WTC11 (cell line): ENCODE data around the gene TBC1D22A. TPM values are rescaled to one million over a fixed set of nuclear protein-coding genes. Genes with fewer than 3 reads are reported as not detected.

Source experiments
- ATAC-seq: fragments of 200-7000 bp; cut with Tn5 transposase; 2 replicates; pipeline ENCODE4 v1.10.0; 2021; ENCODE audit warnings: mild to moderate bottlenecking, moderate library complexity
- CTCF ChIA-PET: fragments of 300-600 bp; sonication (Branson Sonifier 250); formaldehyde crosslinking; loops from one replicate; lab custom pipeline; 2021; ENCODE audit warnings: antibody characterized with exemption; lab: Charles Lee
- POLR2A ChIA-PET: fragments of 350-600 bp; sonication (Branson Sonifier 250); formaldehyde crosslinking; loops from one replicate; lab custom pipeline; 2021; ENCODE audit warnings: antibody characterized with exemption; lab: Charles Lee
- DNase-seq: peaks from one replicate; pipeline ENCODE4 v3.0.0; 2021; ENCODE audit warnings: low spot score
- H3K27ac Mint-ChIP-seq: 2 replicates; pipeline ENCODE4 v1.8.0; 2021; ENCODE audit warnings: mixed read lengths
- H3K27me3 Mint-ChIP-seq: 2 replicates; pipeline ENCODE4 v1.8.0; 2021; ENCODE audit warnings: low read depth, mild to moderate bottlenecking, moderate library complexity, mixed read lengths
- H3K36me3 Mint-ChIP-seq: 2 replicates; pipeline ENCODE4 v1.8.0; 2021; ENCODE audit warnings: mixed read lengths
- H3K4me1 Mint-ChIP-seq: 2 replicates; pipeline ENCODE4 v1.8.0; 2022; ENCODE audit warnings: mixed read lengths
- H3K4me3 Mint-ChIP-seq: 2 replicates; pipeline ENCODE4 v1.8.0; 2021; ENCODE audit warnings: mild to moderate bottlenecking, moderate library complexity, mixed read lengths
- H3K9me3 Mint-ChIP-seq: 2 replicates; pipeline ENCODE4 v1.8.0; 2021; ENCODE audit warnings: mixed read lengths
- AR ChIP-seq: fragments of 250-450 bp; sonication (Bioruptor Pico); IDR thresholded peaks from 2 replicates; pipeline ENCODE4 v1.9.0; 2021; ENCODE audit warnings: mild to moderate bottlenecking
- ARID4B ChIP-seq: sonication (generic); formaldehyde crosslinking; IDR thresholded peaks from 2 replicates; pipeline ENCODE4 v1.8.0; 2023; ENCODE audit warnings: missing genetic modification reagents, mild to moderate bottlenecking, borderline replicate concordance
- CREB1 ChIP-seq: sonication (generic); formaldehyde crosslinking; IDR thresholded peaks from 2 replicates; pipeline ENCODE4 v1.8.0; 2023; ENCODE audit warnings: mild to moderate bottlenecking, missing genetic modification reagents
- ELF4 ChIP-seq: sonication (generic); formaldehyde crosslinking; IDR thresholded peaks from 2 replicates; pipeline ENCODE4 v1.8.1; 2022; ENCODE audit warnings: low read depth, mild to moderate bottlenecking, moderate library complexity, missing genetic modification reagents
- FOXP1 ChIP-seq: sonication (generic); formaldehyde crosslinking; IDR thresholded peaks from 2 replicates; pipeline ENCODE4 v1.8.0; 2022; ENCODE audit warnings: missing genetic modification reagents, mild to moderate bottlenecking, moderate library complexity, borderline replicate concordance
- FOXP4 ChIP-seq: sonication (generic); formaldehyde crosslinking; IDR thresholded peaks from 2 replicates; pipeline ENCODE4 v1.8.0; 2022; ENCODE audit warnings: mild to moderate bottlenecking, missing genetic modification reagents
- IRF1 ChIP-seq: sonication (generic); formaldehyde crosslinking; IDR thresholded peaks from 2 replicates; pipeline ENCODE4 v1.8.0; 2023; ENCODE audit warnings: missing genetic modification reagents
- KAT7 ChIP-seq: sonication (generic); formaldehyde crosslinking; IDR thresholded peaks from 2 replicates; pipeline ENCODE4 v1.8.1; 2023; ENCODE audit warnings: missing genetic modification reagents, mild to moderate bottlenecking, borderline replicate concordance
- NR3C1 ChIP-seq: sonication (generic); formaldehyde crosslinking; conservative IDR thresholded peaks from 2 replicates; pipeline ENCODE4 v1.8.1; 2023; ENCODE audit warnings: low read depth, mild to moderate bottlenecking, missing genetic modification reagents
- RELA ChIP-seq: sonication (generic); formaldehyde crosslinking; IDR thresholded peaks from 2 replicates; pipeline ENCODE4 v1.8.1; 2022; ENCODE audit warnings: missing genetic modification reagents, mild to moderate bottlenecking, borderline replicate concordance
- RORB ChIP-seq: fragments of 250-450 bp; sonication (Bioruptor Pico); IDR thresholded peaks from 2 replicates; pipeline ENCODE4 v1.9.0; 2021; ENCODE audit warnings: mild to moderate bottlenecking
- ZBTB21 ChIP-seq: sonication (generic); formaldehyde crosslinking; IDR thresholded peaks from 2 replicates; pipeline ENCODE4 v1.8.1; 2023; ENCODE audit warnings: mild to moderate bottlenecking, missing genetic modification reagents, borderline replicate concordance
- ZMAT4 ChIP-seq: fragments of 250-450 bp; sonication (Bioruptor Pico); IDR thresholded peaks from 2 replicates; pipeline ENCODE4 v1.9.0; 2021; ENCODE audit warnings: mild to moderate bottlenecking
- ZNF317 ChIP-seq: sonication (generic); formaldehyde crosslinking; IDR thresholded peaks from 2 replicates; pipeline ENCODE4 v1.8.1; 2023; ENCODE audit warnings: low read depth, mild to moderate bottlenecking, moderate library complexity, missing genetic modification reagents, borderline replicate concordance
- ZNF416 ChIP-seq: fragments of 250-450 bp; sonication (Bioruptor Pico); IDR thresholded peaks from 2 replicates; pipeline ENCODE4 v1.9.0; 2021; ENCODE audit warnings: mild to moderate bottlenecking, inconsistent platforms
- total RNA-seq: library from RNA; stranded (reverse); gene quantifications from 3 replicates; pipeline ENCODE4 v1.2.3, GENCODE V29; 2021

The TBC1D22A gene
- total RNA-seq, 1 experiment from 2014 or later, result 18.1 TPM

GRCh38 chr22:46954781-46955180, 192.3 kb downstream of the TBC1D22A start (continued):
- TF ChIP-seq ARID4B (CRISPR knock-in tag) (no peak), ZNF416 (CRISPR knock-in tag) (no peak), NR3C1 (CRISPR knock-in tag) (no peak), RELA (CRISPR knock-in tag) (no peak), ZNF317 (CRISPR knock-in tag) (no peak), IRF1 (no peak), FOXP4 (CRISPR knock-in tag) (no peak), AR (CRISPR knock-in tag) (no peak), ZMAT4 (no peak), ZBTB21 (CRISPR knock-in tag) (no peak), KAT7 (CRISPR knock-in tag) (no peak)

GRCh38 chr22:46956498-46957215, 194.2 kb downstream of the TBC1D22A start:
- no peaks in the 10 kb centered on the region for H3K9me3 Mint-ChIP-seq
- no peaks in the 10 kb centered on the region for H3K27me3 Mint-ChIP-seq
- peak overlapping the region; percentile 82; the same call in 1 of the 2 replicates for H3K27ac Mint-ChIP-seq
- ATAC-seq, result no peak
- POLR2A ChIA-PET, result no interaction called here
- TF ChIP-seq CREB1 (CRISPR knock-in tag), result no peak
- no peak for TF ChIP-seq ELF4 (CRISPR knock-in tag)
- no peak for TF ChIP-seq FOXP1 (CRISPR knock-in tag)
- TF ChIP-seq RORB, result no peak
- TF ChIP-seq, all 79 proteins: peak for 0
- no peak overlapping the region for H3K4me3 Mint-ChIP-seq
- no peak for DNase-seq
- CTCF ChIA-PET, result no interaction called here
- peaks cover 31% of the 10 kb centered on the region for H3K4me1 Mint-ChIP-seq
- H3K36me3 Mint-ChIP-seq, result no peaks in the 10 kb centered on the region
